GM19238 (cell line): Measurements from ENCODE around the gene LUM.

Source experiments
- DNase-seq: peaks from one replicate; pipeline ENCODE4 v3.0.0; 2011; ENCODE audit warnings: low spot score; ENCODE audit not compliant: insufficient read length

The LUM gene

GRCh38 chr12:91077228-91077954 is 33.9 kb downstream of the LUM start:
- no peak for DNase-seq

GRCh38 chr12:91074851-91075250 is 36.4 kb downstream of the LUM start:
- DNase-seq, result no peak

GRCh38 chr12:91074154-91074709 is 37.1 kb downstream of the LUM start:
- DNase-seq, result no peak

- DNase-seq, result no peak
Measured at GRCh38 chr12:91073426-91073825, 37.9 kb downstream of the LUM start.

GRCh38 chr12:91072931-91073330 is 38.4 kb downstream of the LUM start:
- DNase-seq, result no peak

GRCh38 chr12:91070936-91071335 is 40.4 kb downstream of the LUM start:
- DNase-seq, result no peak

- no peak for DNase-seq
Measured at GRCh38 chr12:91065396-91065795, 45.9 kb downstream of the LUM start.

- DNase-seq, result no peak
Measured at GRCh38 chr12:91064640-91065039, 46.7 kb downstream of the LUM start.

- no peak for DNase-seq
Measured at GRCh38 chr12:91061091-91061490, 50.2 kb downstream of the LUM start.

- DNase-seq, result no peak
Measured at GRCh38 chr12:91059211-91059610, 52.1 kb downstream of the LUM start.

- no peak for DNase-seq
Measured at GRCh38 chr12:91058786-91059185, 52.5 kb downstream of the LUM start.

GRCh38 chr12:91057368-91058165 is 53.7 kb downstream of the LUM start, which contains the start of gene KERA:
Gene KERA, minus strand, starts transcription at chr12:91058024. Its CDS starts 1,743 bp downstream, at chr12:91056281.
- DNase-seq, result no peak

GRCh38 chr12:91056488-91056887 is 54.8 kb downstream of the LUM start:
- DNase-seq, result no peak

- DNase-seq, result no peak
Measured at GRCh38 chr12:91055976-91056375, 55.3 kb downstream of the LUM start.

GRCh38 chr12:91053951-91054715 is 57.2 kb downstream of the LUM start:
- DNase-seq, result no peak
